HG02610 (cell line): ENCODE results near the gene UGT2B15.
"Not testable (repeated sequence)": the region's sequence is repeated elsewhere in the genome, so short reads cannot be mapped to it uniquely, and the experiment has no call there.

Experiments used
- ATAC-seq: cut with Tn5 transposase; IDR thresholded peaks from one replicate; pipeline ENCODE4 v1.9.1; 2021; ENCODE audit warnings: mild to moderate bottlenecking, moderate library complexity; ENCODE audit not compliant: unreplicated experiment

UGT2B15 gene

GRCh38 chr4:68656445-68656973 lies 13.9 kb downstream of the UGT2B15 start:
- ATAC-seq: peak; percentile 57

- ATAC-seq: peak; percentile 9
These were observed 14.5 kb downstream of the UGT2B15 start for GRCh38 chr4:68655764-68656444.

GRCh38 chr4:68654946-68655721 lies 15.3 kb downstream of the UGT2B15 start:
- no peak for ATAC-seq

- no peak for ATAC-seq
These were observed 18.5 kb downstream of the UGT2B15 start for GRCh38 chr4:68651932-68652331.

GRCh38 chr4:68630371-68630770 lies 40.1 kb downstream of the UGT2B15 start:
- no peak for ATAC-seq

GRCh38 chr4:68622731-68623130 lies 47.7 kb downstream of the UGT2B15 start:
- ATAC-seq: not testable (repeated sequence)

GRCh38 chr4:68617003-68617698 lies 53.3 kb downstream of the UGT2B15 start:
- no peak for ATAC-seq

GRCh38 chr4:68615699-68616422 lies 54.6 kb downstream of the UGT2B15 start:
- ATAC-seq: no peak

GRCh38 chr4:68613752-68614151 lies 56.7 kb downstream of the UGT2B15 start:
- no peak for ATAC-seq

- ATAC-seq: no peak
These were observed 64.2 kb downstream of the UGT2B15 start for GRCh38 chr4:68606240-68606639.

- ATAC-seq: no peak
These were observed 71.3 kb downstream of the UGT2B15 start for GRCh38 chr4:68599150-68599549.

- no peak for ATAC-seq
These were observed 73.0 kb downstream of the UGT2B15 start for GRCh38 chr4:68597482-68597881.
